Right cardiac atrium (tissue), 5 donors: ENCODE data around the gene TSPAN13. TPM values are rescaled to one million over a fixed set of nuclear protein-coding genes. Genes with fewer than 3 reads are reported as not detected.
A peak's percentile ranks its signal among the peaks of the same experiment; 100 is the strongest.

Source experiments
- ATAC-seq, 2 donors: fragments of 200-7000 bp; cut with Tn5 transposase; one replicate each; pipeline versions ENCODE4 v1.8.0 to v1.9.1; 2020; ENCODE audit warnings: moderate library complexity in 2 of 2, mild to moderate bottlenecking in 1 of 2
- DNase-seq, 3 donors: peaks; one replicate each; pipeline ENCODE4 v3.0.0-alpha.2; 2020
- H3K27ac ChIP-seq: one replicate; pipeline ENCODE4 v1.5.1; 2013; ENCODE audit warnings: mild to moderate bottlenecking, low read length, control low read depth, moderate library complexity
- H3K27me3 ChIP-seq: one replicate; pipeline ENCODE4 v1.6.1; 2013; ENCODE audit not compliant: control insufficient read depth, insufficient read depth
- H3K4me1 ChIP-seq: one replicate; pipeline ENCODE4 v1.6.1; 2013; ENCODE audit warnings: low read length; ENCODE audit not compliant: control insufficient read depth, insufficient read depth
- H3K4me3 ChIP-seq: one replicate; pipeline ENCODE4 v1.5.1; 2013; ENCODE audit warnings: low read length, control low read depth
- H3K9me3 ChIP-seq: one replicate; pipeline ENCODE4 v1.6.1; 2013; ENCODE audit warnings: low read length; ENCODE audit not compliant: control insufficient read depth
- WGBS: extraction: QIAGEN DNeasy Blood & Tissue Kit; methylation state at CpG from one replicate; pipeline ENCODE4 v1.1.7; 2013; 5-methylcytosine and 5-hydroxymethylcytosine counted together
- intact Hi-C, 4 donors: fragments of 100-400 bp; cut with DNase I; formaldehyde crosslinking; loops; one replicate each; pipeline versions ENCODE4 v1.11.0 to v1.14.0; 2022 to 2023
- polyA plus RNA-seq: library from polyadenylated mRNA; stranded (reverse); fragments of 200-250 nt; gene quantifications from one replicate; pipeline ENCODE4 v1.2.3, GENCODE V29; 2013
- total RNA-seq, 4 donors: library from RNA; stranded (reverse); fragmentation: NEBNext Ultra II Directional; extraction: Animal tissue kit (Norgen Biotek cat#: 25700); gene quantifications; one replicate each; pipeline ENCODE4 v1.2.1, GENCODE V29; 2021
- donor health status: healthy with polysubstance abuse.
- donor health status: DM: no; HTN: yes; CAD: no.
- donor health status: DM: no; HTN: no; CAD: no.
- donor health status: DM: no; HTN: yes; CAD: no; lungs with severe emphysema.
- donor health status: DM: yes; HTN: yes; CAD: no.

Gene TSPAN13
- total and polyA plus RNA-seq, 5 donors: 6.9 to 16.1 (median 10.9) TPM

DNA sequence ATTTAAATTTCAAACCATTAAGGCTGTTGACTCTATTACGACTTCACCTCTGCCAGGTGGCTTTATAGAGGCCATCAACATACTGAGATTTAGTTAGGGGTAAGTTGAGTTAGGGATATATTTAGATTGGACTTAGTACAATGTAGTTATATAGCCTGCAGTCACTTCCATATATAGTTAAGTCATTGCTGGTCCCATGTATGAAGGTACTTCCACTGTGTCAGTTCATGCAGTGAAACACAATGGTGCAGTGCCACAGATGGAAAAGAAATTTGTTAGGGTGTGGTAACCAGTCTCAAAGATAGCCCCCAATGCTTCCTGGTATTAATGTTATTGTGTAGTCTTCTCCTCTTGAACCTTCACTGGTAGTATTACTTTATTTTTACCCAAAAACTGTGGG, 12.6 kb upstream of the TSPAN13 start:
- Histone ChIP-seq H3K27me3 (no peaks in the 10 kb centered on the region), H3K27ac (no peak overlapping the region), H3K9me3 (no peaks in the 10 kb centered on the region), H3K4me1 (no peaks in the 10 kb centered on the region), H3K4me3 (no peak overlapping the region)
- WGBS: 90% methylated on average over 1 of the region's 1 CpG
- intact Hi-C loops: no loop called here
- ATAC-seq (no peak), DNase-seq (no peak)

DNA sequence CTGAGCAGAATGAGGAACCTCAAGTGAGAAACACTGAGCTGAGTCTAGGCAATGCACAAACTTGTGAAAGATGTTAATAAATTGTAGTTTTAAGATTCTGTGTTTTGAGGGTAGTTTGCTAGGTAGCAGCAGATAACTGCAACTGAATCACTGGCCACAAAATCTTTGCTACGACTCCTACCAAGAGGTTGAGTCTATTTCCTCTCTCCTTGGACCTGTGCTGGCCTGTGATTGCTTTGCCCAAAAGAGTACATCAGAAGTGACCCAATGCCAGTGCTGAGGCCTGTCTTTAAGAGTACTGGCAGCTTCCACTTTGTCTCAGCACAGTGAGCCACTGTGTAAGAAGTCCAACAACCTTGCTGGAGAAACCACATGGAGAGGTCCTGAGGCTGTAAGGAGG, 11.9 kb upstream of the TSPAN13 start:
- Histone ChIP-seq H3K4me1 (no peaks in the 10 kb centered on the region), H3K27me3 (no peaks in the 10 kb centered on the region), H3K9me3 (no peaks in the 10 kb centered on the region), H3K27ac (no peak overlapping the region), H3K4me3 (no peak overlapping the region)
- no peak for DNase-seq
- no peak for ATAC-seq
- 98% methylated on average over 1 of the region's 1 CpG for WGBS
- intact Hi-C loops: no loop called here

- no peak overlapping the region for H3K4me3 ChIP-seq
- intact Hi-C loops: no loop called here
- 65% methylated on average over 3 of the region's 3 CpGs for WGBS
These were observed 11.0 kb upstream of the TSPAN13 start for GRCh38 chr7:16742547-16742946.

GRCh38 chr7:16743236-16743635, 10.3 kb upstream of the TSPAN13 start:
- no peaks in the 10 kb centered on the region for H3K4me1 ChIP-seq
- H3K27me3 ChIP-seq: no peaks in the 10 kb centered on the region
- no peak overlapping the region for H3K4me3 ChIP-seq
- intact Hi-C loops: no loop called here
- DNase-seq (no peak), ATAC-seq (no peak)
- H3K27ac ChIP-seq: no peak overlapping the region
- WGBS: 42% methylated on average over 4 of the region's 4 CpGs
- no peaks in the 10 kb centered on the region for H3K9me3 ChIP-seq

More at GRCh38 chr7:16742547-16742946, 11.0 kb upstream of the TSPAN13 start:
- H3K27me3 ChIP-seq: no peaks in the 10 kb centered on the region
- no peaks in the 10 kb centered on the region for H3K9me3 ChIP-seq
- ATAC-seq (no peak), DNase-seq (no peak)
- H3K27ac ChIP-seq: no peak overlapping the region
- H3K4me1 ChIP-seq: no peaks in the 10 kb centered on the region

GRCh38 chr7:16744518-16745250, 8.9 kb upstream of the TSPAN13 start:
- intact Hi-C loops: no loop called here
- Histone ChIP-seq H3K4me3 (no peak overlapping the region), H3K27me3 (no peaks in the 10 kb centered on the region), H3K4me1 (no peaks in the 10 kb centered on the region), H3K27ac (no peak overlapping the region), H3K9me3 (no peaks in the 10 kb centered on the region)
- ATAC-seq (no peak), DNase-seq (no peak)
- 71% methylated on average over 6 of the region's 6 CpGs for WGBS

DNA sequence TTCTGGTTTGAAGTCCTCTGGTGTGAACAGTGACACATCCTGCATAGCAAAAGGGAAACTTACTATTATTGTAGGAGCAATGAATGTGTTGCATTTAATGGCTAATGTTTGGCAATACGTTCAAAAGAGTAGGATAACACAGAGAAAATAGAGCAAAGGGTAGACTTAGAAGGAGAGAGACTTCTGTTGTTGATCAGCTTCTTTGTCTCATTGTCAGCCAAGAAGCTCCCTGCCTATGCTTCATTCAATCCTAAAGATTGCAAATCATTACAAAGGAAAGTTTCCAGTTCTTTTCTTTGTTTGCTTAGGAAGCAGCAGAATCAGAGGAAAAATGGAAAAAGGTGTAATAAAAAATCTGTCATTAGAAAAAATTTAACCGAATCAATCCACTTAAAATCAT, 7.9 kb upstream of the TSPAN13 start:
- DNase-seq (no peak), ATAC-seq (no peak)
- intact Hi-C loops: no loop called here
- Histone ChIP-seq H3K4me3 (no peak overlapping the region), H3K27me3 (no peaks in the 10 kb centered on the region), H3K4me1 (no peaks in the 10 kb centered on the region), H3K9me3 (no peaks in the 10 kb centered on the region), H3K27ac (no peak overlapping the region)
- WGBS: 77% methylated on average over 2 of the region's 2 CpGs

- Histone ChIP-seq H3K4me1 (no peaks in the 10 kb centered on the region), H3K27me3 (no peaks in the 10 kb centered on the region), H3K9me3 (no peaks in the 10 kb centered on the region), H3K4me3 (no peak overlapping the region), H3K27ac (no peak overlapping the region)
- ATAC-seq: peak; percentile 84 to 90
- 29% methylated on average over 1 of the region's 1 CpG for WGBS
- peak; percentile 25 to 69 (median 68) for DNase-seq
- intact Hi-C loops: no loop called here
These were observed 6.5 kb upstream of the TSPAN13 start for GRCh38 chr7:16747102-16747501.

DNA sequence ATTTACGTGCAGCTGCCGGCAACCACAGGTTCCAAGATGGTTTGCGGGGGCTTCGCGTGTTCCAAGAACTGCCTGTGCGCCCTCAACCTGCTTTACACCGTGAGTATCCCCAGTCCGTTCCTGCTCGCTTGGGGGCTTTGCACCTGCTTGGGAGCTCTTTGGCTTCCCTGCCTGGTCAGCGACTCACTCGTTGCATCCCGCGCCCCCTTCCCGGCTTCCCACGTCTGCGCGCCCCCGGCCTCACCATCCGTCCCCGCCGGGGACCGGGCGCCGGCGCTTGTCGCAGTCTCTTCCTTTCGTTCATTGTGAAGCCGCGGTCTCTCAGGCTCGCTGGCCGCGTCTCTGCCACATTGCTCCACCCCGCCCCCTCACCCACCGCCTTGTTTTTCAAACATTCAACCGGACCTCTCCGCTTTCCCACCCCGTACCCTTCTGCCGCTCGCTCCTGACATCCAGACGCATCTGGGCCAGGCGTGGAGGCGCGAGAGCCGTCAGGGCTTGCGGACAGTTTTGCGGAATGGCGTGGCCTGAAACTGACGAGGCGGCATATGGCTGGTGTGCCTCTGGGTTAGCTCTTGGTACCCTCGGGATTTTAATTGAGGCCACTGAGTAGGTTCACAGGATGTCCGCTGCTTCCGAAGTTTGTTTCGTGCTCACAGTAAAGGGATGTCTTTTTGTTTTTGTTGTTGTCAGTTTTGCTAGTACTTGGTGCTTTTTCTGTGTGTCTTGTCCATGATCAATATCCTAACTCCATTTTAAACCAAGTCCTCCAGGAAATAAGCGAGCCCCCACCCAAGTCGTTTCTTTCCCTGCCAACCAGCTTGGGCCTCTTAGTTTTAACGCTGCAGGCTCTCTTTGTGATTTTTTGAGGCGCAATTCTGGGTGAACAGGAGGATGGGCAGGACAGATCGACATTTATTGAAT, 639 bp downstream of the TSPAN13 start:
- intact Hi-C loops: no loop called here
- Histone ChIP-seq H3K4me3 (peak overlapping the region; percentile 84), H3K27ac (peak overlapping the region; percentile 8), H3K9me3 (no peaks in the 10 kb centered on the region), H3K4me1 (no peaks in the 10 kb centered on the region), H3K27me3 (no peaks in the 10 kb centered on the region)
- ATAC-seq (peak; percentile 65 to 71), DNase-seq (peak; percentile 21 to 66 (median 64))
- 4% methylated on average over 58 of the region's 58 CpGs for WGBS

DNA sequence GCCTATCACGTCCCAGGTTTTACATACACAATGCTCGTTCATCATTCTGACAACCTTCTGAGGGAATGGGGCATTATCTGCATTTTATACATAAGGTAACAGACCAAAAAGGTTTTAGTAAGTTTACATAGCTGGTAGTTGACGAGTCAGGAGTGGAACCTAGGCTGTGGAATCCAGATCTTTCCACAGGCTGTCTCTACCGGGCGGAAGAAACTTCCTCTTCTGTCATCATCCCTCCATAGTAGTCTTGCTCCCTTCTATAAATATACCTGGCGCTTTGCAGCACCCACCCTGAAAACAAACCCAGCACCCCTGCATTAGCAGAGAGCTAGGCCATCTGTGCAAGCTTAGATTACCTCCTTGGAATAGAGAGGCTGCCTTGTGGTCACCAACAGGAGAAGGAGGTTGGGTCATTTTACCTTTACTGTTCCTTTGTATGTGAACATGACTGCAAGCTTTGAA, 1.3 kb downstream of the TSPAN13 start:
- ATAC-seq: no peak
- DNase-seq: no peak
- no peak overlapping the region for H3K27ac ChIP-seq
- peak overlapping the region; percentile 84 for H3K4me3 ChIP-seq
- WGBS: 54% methylated on average over 6 of the region's 6 CpGs
- H3K9me3 ChIP-seq: no peaks in the 10 kb centered on the region
- no peaks in the 10 kb centered on the region for H3K27me3 ChIP-seq
- intact Hi-C loops: no loop called here
- H3K4me1 ChIP-seq: no peaks in the 10 kb centered on the region

- DNase-seq (no peak), ATAC-seq (no peak)
- Histone ChIP-seq H3K27me3 (no peaks in the 10 kb centered on the region), H3K27ac (no peak overlapping the region), H3K4me1 (no peaks in the 10 kb centered on the region), H3K4me3 (peak overlapping the region; percentile 84), H3K9me3 (no peaks in the 10 kb centered on the region)
- intact Hi-C loops: no loop called here
These were observed 1.8 kb downstream of the TSPAN13 start for GRCh38 chr7:16755397-16755796.

- Histone ChIP-seq H3K27me3 (no peaks in the 10 kb centered on the region), H3K4me1 (no peaks in the 10 kb centered on the region), H3K4me3 (no peak overlapping the region), H3K27ac (no peak overlapping the region), H3K9me3 (no peaks in the 10 kb centered on the region)
- no peak for ATAC-seq
- DNase-seq: no peak
- intact Hi-C loops: no loop called here
- WGBS: 74% methylated on average over 6 of the region's 6 CpGs
These were observed 4.5 kb downstream of the TSPAN13 start for GRCh38 chr7:16758036-16758435.
